NCI-H2081 treated with DMSO at 0.1 percent for 48 hours (cell line): ENCODE data around the gene PROX2.

Experiments
- DNase-seq: peaks from one replicate; lab custom pipeline; 2025; lab: John Stamatoyannopoulos, UW

The PROX2 gene

DNA sequence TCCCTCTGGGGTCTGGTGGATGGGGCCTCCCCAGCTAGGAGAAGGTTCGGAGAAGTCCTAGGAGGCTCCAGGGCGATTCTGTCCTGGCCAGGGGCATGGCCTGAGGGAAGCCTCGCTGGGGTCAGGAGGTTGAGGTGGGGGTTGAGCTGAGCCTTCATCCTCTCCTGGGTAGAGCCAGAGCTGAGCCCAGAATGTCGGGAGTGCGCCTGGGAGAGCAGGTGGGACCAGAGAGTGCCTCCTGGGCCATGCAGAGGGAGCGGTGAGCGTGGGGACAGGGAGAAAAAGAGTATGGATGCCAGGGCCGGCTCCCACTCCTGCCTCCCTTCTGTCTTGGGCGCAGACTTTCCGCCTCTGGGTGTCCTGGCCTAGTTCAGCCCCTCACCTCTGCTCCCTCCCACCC, 34.0 kb upstream of the PROX2 start:
- no peak for DNase-seq

DNA sequence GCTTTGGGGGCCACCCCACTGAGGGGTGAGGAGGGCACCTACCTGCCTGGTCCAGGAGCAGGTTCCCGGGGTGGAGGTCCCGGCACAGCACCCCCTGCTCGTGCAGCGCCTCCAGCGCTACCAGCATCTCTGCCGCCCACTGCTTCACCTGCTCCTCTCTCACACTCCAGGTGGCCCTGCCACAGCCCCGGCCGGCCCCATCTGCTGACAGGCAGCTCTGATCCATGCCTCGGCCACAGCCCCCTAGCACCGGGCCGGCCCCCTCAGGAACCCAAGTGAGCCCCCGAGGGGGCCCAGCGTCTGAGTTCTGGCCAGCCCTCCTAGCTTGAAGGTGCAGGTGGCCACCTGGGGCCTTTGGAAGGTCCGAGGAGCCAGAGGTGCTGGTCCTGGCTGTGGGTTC, 33.6 kb upstream of the PROX2 start:
- no peak for DNase-seq

GRCh38 chr14:74908861-74909341, 33.0 kb upstream of the PROX2 start:
- no peak for DNase-seq

DNA sequence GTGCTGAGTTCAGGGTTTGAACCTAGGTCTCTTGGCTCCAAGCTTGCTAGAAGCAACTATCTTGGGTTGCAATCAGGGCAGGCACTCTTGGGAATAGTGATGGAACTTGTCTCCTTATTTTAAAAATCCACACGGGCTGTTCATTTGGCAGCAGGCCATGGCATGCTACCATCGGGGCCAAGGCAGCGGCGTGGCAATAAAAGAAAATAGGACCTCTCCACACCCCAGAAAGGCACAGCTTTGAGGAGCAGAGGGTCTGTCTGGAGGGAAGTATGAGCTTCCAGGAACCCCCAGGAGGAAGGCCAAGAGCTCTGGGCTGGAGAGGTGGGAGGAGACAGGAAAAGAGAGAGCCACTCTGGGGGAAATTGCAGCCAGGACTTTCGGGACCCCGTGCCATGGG, 31.8 kb upstream of the PROX2 start:
- no peak for DNase-seq

- no peak for DNase-seq
These were observed 31.1 kb upstream of the PROX2 start for GRCh38 chr14:74906925-74907521.

DNA sequence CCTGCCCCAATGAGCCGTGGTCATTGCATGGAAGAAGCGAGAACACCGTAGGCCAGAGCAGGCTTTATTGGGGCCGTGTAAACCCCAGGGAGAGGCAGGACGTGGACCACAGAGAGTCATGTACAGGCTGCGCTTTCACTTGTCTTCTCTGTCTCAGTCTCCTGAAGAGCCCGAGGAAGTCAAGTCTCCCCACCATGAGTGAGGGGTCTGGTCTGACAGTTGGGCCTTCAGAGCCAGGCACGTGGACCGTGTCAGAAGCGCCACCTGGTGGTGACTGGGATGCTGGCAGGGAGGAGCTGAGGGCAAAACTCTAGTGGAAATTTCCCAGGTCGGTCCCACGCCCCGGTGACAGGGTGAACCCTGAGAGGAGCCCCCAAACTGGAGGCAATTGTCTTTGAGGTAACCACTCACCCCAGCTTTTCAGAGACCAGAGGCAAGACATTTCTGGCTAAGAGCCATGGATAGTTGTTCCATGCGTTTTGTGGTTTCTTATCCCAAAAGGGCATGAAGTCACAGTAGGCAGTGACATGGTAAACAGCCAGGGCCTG, 29.7 kb upstream of the PROX2 start:
- DNase-seq = no peak

- DNase-seq = no peak
These were observed 28.9 kb upstream of the PROX2 start for GRCh38 chr14:74904635-74905503.

DNA sequence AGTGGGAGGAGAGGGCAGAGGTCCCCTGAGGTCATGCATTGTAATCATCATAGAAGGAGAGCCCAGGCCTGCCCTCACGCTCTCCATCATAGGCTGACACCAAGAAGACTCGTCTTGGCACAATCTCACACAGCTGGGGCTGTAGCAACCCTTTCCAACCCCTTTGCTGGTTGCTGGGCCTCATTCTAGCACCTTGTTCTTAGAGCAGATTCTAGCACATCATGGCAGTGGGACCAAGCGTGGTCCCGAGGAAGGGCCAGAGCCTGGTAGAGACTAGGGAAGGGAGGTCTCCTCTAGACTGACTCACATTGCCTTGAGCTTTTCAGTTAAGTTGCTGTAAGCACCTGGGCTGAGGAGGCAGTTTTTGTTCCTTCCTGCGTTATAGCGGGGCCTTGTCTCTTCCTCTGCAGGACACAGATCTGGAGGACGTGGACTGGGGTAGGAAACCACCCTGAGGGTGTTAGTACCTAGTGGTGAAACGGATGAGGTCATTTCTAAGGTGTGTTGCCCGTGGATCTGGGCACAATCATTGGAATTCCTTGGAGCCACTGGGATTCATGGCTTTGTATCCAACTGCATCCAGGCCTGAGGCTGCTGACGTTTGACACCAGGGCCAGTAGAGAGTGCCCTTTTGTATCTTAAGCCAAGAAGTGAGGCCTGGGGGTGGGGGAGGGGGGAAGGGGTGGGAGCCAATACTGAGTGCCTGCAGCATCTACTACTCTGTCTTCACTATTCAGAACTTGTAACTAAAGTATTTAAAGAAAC, 27.2 kb upstream of the PROX2 start:
- no peak for DNase-seq

GRCh38 chr14:74898694-74899093, 22.7 kb upstream of the PROX2 start:
- no peak for DNase-seq

DNA sequence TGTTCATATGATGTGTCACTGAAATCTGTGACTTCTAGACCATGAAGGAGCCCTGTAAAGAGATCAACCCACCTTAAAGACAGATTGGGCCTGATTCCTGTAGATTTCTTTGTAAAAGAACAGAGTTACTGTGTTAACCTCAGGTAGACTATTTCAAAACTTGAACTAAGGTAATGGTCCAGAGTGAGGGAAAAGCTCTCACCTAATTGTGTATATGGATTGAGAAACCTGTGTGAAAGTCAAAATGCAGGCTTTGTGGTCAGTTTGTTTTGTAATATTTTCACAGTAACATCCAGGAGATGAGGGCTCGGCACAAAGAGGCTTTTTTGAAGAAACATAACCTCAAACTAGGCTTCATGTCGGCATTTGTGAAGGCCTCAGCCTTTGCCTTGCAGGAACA, 22.1 kb upstream of the PROX2 start:
- DNase-seq = no peak

GRCh38 chr14:74897642-74898041, 21.7 kb upstream of the PROX2 start:
- DNase-seq = no peak

DNA sequence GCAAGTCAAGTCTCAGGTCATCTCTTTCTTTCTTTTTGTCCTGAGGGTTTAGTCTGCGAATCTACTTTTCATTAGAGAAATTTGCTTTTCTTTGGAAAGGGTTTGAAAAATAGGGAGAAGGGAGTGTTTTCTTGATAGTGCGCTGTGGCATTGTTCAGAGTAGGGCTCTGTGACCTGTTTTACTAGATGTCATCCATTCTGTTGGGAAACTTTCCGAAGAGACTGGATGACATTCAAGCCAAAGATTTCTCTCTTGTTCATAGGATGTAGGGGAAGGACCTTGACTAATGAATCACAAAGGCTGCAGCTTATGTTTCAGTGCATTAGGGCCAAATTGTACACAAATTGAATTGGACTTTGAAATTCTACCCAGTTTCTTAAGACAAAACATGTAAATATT, 20.5 kb upstream of the PROX2 start:
- no peak for DNase-seq

DNA sequence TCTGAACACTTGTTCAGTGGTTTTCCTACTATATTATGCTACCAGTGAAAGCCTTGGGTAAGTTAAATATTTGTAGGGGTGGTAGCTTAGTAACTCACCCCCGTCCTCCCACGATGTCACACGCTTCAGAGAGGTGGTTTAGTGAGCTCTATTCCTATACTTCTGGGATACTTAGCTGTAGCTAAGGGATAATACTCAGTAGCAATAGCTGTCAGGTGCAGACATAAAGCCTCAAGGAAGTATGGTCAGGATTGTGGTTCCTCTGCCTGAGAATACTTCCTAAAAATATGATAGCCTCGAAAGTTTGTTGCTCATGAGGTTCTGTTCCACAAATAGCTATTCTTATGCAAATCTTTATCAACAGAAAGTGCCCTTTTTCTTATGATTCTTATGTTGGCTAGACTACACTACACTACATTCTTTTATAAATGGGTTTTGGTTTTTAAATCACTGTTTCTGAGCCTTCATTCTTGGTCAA, 17.7 kb upstream of the PROX2 start:
- DNase-seq = no peak

DNA sequence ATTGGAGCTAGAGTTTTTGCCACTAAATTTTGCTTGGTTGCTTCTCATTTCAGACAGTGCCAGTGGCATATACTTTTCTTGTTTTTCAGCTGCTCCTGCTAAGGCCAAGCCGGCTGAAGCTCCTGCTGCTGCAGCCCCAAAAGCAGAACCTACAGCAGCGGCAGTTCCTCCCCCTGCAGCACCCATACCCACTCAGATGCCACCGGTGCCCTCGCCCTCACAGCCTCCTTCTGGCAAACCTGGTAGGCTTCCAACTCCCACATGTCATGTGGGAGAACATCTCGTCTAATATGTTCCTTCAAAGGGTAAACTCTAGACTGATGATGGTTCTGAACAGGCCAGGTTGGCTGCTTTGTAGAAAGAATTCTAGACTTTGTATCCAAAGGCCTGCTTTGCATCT, 16.8 kb upstream of the PROX2 start:
- DNase-seq = no peak

- no peak for DNase-seq
These were observed 15.9 kb upstream of the PROX2 start for GRCh38 chr14:74891870-74892269.

GRCh38 chr14:74890262-74890661, 14.3 kb upstream of the PROX2 start:
- no peak for DNase-seq

DNA sequence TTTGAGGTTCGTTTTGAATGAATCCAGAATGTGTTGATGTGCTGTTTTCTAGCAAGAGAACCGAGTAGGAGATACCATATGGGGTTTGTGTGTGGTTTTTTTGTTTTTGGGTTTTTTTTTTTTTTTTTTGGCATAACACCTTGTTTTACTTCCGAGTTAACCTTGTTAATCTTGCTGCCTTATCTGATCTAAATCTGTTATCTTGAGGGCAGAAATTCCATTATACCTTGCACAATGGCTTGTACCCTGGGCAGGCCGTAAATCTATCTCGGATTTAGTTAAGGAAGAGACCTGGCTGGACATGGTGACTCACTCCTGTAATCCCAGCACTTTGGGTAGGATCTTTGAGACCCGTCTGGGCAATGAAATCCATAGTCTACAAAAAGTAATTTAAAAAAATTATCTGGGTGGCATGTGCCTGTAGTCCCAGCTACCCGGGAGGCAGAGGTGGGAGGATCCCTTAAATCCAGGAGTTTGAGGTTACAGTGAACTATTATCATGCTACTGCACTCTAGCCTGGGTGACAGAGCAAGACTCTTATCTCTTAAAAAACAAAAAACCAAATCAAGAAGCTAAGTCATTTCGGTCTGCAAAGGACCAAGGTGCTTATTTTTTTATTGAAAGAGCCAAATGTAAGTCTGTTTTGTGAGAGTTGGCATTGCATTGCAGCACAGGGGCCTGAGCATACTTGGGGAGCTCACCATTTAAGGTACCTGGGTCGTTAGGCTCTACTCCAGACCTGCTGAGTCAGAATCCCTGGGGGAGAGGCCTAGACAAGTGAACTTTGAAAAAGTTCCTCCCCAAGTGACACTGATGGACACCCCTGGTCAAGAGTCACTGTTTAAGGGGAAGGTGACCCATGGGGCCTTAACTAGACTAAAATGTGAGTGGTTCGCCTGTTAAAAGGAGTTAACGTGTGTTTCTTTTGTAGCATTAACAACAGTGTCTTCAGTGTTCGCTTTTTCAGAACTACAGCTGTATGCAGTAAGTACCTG, 12.5 kb upstream of the PROX2 start:
- no peak for DNase-seq

DNA sequence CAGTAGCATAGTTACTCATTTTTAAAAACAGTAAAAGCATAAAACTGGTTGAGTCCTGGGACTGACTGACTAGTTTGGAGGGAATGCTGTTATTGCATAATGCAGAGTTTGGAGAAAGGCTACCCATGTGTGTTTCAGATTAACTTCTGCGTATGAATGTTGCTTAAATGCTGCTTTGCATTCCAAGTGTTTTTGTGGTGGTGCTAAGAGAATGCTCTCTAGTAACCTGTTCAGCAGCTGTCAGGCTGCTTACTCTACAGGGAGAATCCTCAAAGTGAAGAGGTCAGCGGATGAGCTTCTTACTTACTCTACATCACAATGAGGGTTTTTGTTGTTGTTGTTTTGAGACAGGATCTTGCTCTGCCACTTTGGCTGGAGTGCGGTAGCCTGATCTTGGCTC, 10.1 kb upstream of the PROX2 start:
- DNase-seq = no peak

DNA sequence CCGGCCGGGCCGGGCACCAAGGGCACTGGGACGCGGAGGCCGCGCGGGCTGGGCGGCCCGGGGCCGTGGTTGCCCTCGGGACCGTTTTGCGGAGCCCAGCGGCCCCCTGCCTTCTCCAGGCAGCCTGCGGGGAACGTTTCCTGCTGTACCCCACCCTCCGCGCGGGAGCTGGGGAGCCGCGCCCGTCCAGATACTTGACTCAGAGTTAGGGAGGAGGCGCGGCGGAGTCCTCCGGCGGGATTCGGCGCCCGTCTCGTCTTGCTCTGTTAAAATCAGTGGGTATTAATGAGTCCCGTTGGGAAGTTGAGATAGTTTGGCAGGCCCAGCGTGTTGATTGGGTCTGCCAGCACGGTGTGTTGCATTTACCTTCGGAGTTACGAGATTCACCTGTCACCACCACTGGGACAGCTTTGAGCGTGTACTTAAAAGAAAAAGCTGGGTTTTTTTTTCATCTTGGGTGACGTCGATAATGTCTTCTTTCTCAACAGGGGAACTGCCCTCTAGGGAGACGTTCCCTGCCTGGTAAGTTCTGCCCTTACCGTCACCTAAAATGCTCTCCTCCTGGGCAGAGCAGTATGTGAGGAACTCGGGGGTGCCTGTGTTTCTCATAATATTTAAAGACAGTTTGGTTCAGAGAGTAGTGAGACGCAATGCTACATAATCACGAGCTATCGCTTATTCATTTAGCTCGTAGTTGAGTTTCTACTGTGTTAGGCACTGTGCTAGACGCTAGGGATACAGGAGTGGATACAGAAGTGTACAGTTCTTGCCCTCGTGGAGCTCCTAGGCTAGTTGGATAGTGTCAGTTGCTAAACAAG, 6.4 kb upstream of the PROX2 start:
- DNase-seq = no peak

DNA sequence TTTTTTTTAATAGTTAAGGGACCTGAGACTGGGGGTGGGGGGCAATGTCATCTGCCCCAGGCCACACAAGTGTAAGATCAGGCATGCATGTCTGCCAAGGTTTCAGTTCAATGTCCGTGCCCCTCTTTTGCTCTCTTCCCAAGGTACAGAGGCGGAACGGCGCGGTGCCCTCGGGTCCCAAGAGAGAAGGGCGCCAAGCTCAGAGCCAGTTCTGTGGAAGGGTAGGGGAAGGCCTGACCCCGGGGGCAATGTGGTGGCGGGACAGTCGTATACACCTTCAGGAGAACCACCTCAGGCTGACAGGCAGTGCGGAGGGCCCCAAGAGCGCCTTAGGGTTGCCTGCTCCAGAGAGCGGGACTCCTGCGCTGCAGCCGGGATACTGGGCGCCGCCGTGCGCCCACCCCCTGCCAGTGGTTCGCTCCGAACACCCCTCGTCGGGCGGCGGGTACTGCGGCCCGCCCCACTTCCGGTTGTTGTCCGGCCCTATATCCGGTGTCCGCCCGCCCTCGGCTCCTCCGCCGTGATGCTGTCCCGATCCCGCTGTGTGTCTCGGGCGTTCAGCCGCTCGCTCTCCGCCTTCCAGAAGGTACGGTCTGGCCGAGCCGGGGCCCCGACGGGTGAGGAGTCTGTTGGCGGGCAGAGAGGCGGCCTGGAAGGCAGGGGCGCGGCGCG, 5.6 kb upstream of the PROX2 start, which contains the start of gene DLST:
Gene DLST (plus strand): TSS at position 486 of the 672 bp plus-strand sequence. CDS start 38 bp downstream, at position 524.
- peak; percentile 34 for DNase-seq
